KOPT-K1 (cell line): ENCODE measurements around the gene SLC17A9.

Experiments used
- H3K27ac ChIP-seq: fragments of 200-600 bp; sonication (generic); 2 replicates; pipeline ENCODE4 v1.5.1; 2016; ENCODE audit warnings: antibody characterized with exemption, mild to moderate bottlenecking, low read depth, low read length; ENCODE audit not compliant: poor library complexity, severe bottlenecking
- H3K36me3 ChIP-seq: fragments of 200-600 bp; sonication (generic); 2 replicates; pipeline ENCODE4 v1.5.1; 2017; ENCODE audit warnings: antibody characterized with exemption, mild to moderate bottlenecking, low read length, moderate library complexity; ENCODE audit not compliant: insufficient read depth
- H3K9me3 ChIP-seq: fragments of 200-600 bp; sonication (generic); 2 replicates; pipeline ENCODE4 v1.5.1; 2017; ENCODE audit warnings: antibody characterized with exemption, low read length, mild to moderate bottlenecking; ENCODE audit not compliant: insufficient read depth, poor library complexity, severe bottlenecking

SLC17A9 gene

GRCh38 chr20:63000036-63000435 lies 47.5 kb downstream of the SLC17A9 start:
- peak overlapping the region; percentile 18 for H3K27ac ChIP-seq
- H3K36me3 ChIP-seq = no peaks in the 10 kb centered on the region
- no peaks in the 10 kb centered on the region for H3K9me3 ChIP-seq

GRCh38 chr20:63000958-63001357 lies 48.4 kb downstream of the SLC17A9 start:
- no peaks in the 10 kb centered on the region for H3K36me3 ChIP-seq
- no peak overlapping the region for H3K27ac ChIP-seq
- no peaks in the 10 kb centered on the region for H3K9me3 ChIP-seq

- Histone ChIP-seq H3K36me3 (no peaks in the 10 kb centered on the region), H3K9me3 (no peaks in the 10 kb centered on the region), H3K27ac (no peak overlapping the region)
Measured at GRCh38 chr20:63002511-63002910, 50.0 kb downstream of the SLC17A9 start.

- Histone ChIP-seq H3K27ac (no peak overlapping the region), H3K9me3 (no peaks in the 10 kb centered on the region), H3K36me3 (no peaks in the 10 kb centered on the region)
Measured at GRCh38 chr20:63003546-63003945, 51.0 kb downstream of the SLC17A9 start.

GRCh38 chr20:63004607-63005364 lies 52.3 kb downstream of the SLC17A9 start:
- Histone ChIP-seq H3K36me3 (no peaks in the 10 kb centered on the region), H3K27ac (no peak overlapping the region), H3K9me3 (no peaks in the 10 kb centered on the region)

GRCh38 chr20:63005365-63005861 lies 52.9 kb downstream of the SLC17A9 start:
- H3K36me3 ChIP-seq = no peaks in the 10 kb centered on the region
- no peak overlapping the region for H3K27ac ChIP-seq
- no peaks in the 10 kb centered on the region for H3K9me3 ChIP-seq

- peak overlapping the region; percentile 90 for H3K27ac ChIP-seq
- H3K36me3 ChIP-seq = no peaks in the 10 kb centered on the region
Measured at GRCh38 chr20:63005862-63006539, 53.5 kb downstream of the SLC17A9 start.

GRCh38 chr20:63006540-63007359 lies 54.2 kb downstream of the SLC17A9 start, which contains the start of gene BHLHE23:
BHLHE23 (minus strand) TSS chr20:63006964; CDS start chr20:63006774, 190 bp downstream.
- H3K36me3 ChIP-seq = no peaks in the 10 kb centered on the region
- H3K9me3 ChIP-seq = no peaks in the 10 kb centered on the region
- peak within 1 kb of the TSS; percentile 90 for H3K27ac ChIP-seq

More at GRCh38 chr20:63005862-63006539, 53.5 kb downstream of the SLC17A9 start:
- no peaks in the 10 kb centered on the region for H3K9me3 ChIP-seq

GRCh38 chr20:63007360-63007645 lies 54.8 kb downstream of the SLC17A9 start:
- H3K27ac ChIP-seq = peak overlapping the region; percentile 90
- no peaks in the 10 kb centered on the region for H3K9me3 ChIP-seq
- no peaks in the 10 kb centered on the region for H3K36me3 ChIP-seq

GRCh38 chr20:63007646-63008488 lies 55.4 kb downstream of the SLC17A9 start:
- Histone ChIP-seq H3K36me3 (0 out of 2 replicates have a peak, but pooled peaks cover 3% of the 10 kb centered on the region), H3K9me3 (peaks cover 5% of the 10 kb centered on the region), H3K27ac (peak overlapping the region; percentile 90)

- Histone ChIP-seq H3K36me3 (0 out of 2 replicates have a peak, but pooled peaks cover 4% of the 10 kb centered on the region), H3K9me3 (peaks cover 12% of the 10 kb centered on the region), H3K27ac (peak overlapping the region; percentile 90)
Measured at GRCh38 chr20:63008541-63009044, 56.1 kb downstream of the SLC17A9 start.

GRCh38 chr20:63009045-63009961 lies 56.8 kb downstream of the SLC17A9 start:
- Histone ChIP-seq H3K36me3 (0 out of 2 replicates have a peak, but pooled peaks cover 4% of the 10 kb centered on the region), H3K27ac (peak overlapping the region; percentile 90), H3K9me3 (peaks cover 16% of the 10 kb centered on the region)

- H3K9me3 ChIP-seq = peaks cover 16% of the 10 kb centered on the region
- peak overlapping the region; percentile 90 for H3K27ac ChIP-seq
Measured at GRCh38 chr20:63009988-63010769, 57.7 kb downstream of the SLC17A9 start.

More at GRCh38 chr20:63009988-63010769, 57.7 kb downstream of the SLC17A9 start:
- H3K36me3 ChIP-seq = 0 out of 2 replicates have a peak, but pooled peaks cover 4% of the 10 kb centered on the region
